ENCODE measurements around the gene MAP2.

GRCh38 chr2:209673811-209674210 lies 250.0 kb downstream of the MAP2 start:
- TF ChIP-seq CTCF (optimal IDR thresholded peaks at IDR 0.05 in 1 of 3, IDR thresholded peaks at IDR 0.05 in 1 of 3, conservative IDR thresholded peaks at IDR 0.05 in 1 of 3; ENCODE audit: extremely low read depth in 1 of 3, insufficient read depth in 2 of 3, low read length in 3 of 3) (no peak), EZH2 (IDR thresholded peaks at IDR 0.05; ENCODE audit: low read length) (no peak)
